ENCODE data around the gene WRAP53. TPM values are rescaled to one million over a fixed set of nuclear protein-coding genes. Genes with fewer than 3 reads are reported as not detected.
A peak's percentile ranks its signal among the peaks of the same experiment; 100 is the strongest.

Gene WRAP53
- total and polyA plus RNA-seq, 10 of the 15 experiments (the other 5 are each of a cell fraction or from before 2014, with no cell fraction given): 1.9 to 42.0 (median 21.9) TPM

DNA sequence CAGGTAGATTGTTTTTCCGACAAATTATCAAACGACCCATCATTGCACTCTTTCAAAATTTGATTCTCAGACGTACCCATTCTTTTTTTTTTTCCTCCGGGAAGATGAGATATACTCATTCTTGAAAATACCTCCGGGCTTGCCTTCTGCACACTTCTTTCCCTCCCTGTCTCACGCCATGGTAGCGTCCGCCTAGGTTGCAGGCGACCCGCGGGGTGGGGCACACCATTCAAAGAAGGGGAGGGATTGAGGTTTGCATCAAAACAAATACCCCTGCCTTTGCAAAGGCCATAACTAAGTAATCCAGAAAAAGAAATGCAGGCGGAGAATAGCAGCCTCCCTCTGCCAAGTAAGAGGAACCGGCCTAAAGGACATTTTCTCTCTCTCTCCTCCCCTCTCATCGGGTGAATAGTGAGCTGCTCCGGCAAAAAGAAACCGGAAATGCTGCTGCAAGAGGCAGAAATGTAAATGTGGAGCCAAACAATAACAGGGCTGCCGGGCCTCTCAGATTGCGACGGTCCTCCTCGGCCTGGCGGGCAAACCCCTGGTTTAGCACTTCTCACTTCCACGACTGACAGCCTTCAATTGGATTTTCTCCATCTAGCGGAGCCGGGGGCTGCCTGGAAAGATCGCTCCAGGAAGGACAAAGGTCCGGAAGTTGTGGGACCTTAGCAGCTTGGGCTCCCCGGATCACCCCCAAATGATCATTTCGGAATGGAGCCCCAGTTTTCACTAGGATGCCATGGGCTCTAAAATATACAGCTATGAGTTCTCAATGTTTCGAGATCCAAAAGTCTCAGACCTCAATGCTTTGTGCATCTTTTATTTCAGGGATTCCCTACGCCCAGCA, 1.8 kb upstream of the WRAP53 start (continued):
- TF ChIP-seq BMI1 (IDR thresholded peaks at IDR 0.05; ENCODE audit: borderline replicate concordance) (no peak), RAD51 (IDR thresholded peaks at IDR 0.05) (no peak), STAT3 (IDR thresholded peaks at IDR 0.05; ENCODE audit: low read depth, low read length) (0 out of 2 replicates have a peak, but pooled peaks have one; percentile 46), RAD21 (IDR thresholded peaks at IDR 0.05; ENCODE audit: insufficient read depth, low read depth, low read length) (no peak), NFYB (IDR thresholded peaks at IDR 0.05; ENCODE audit: insufficient read depth, low read depth, low read length) (no peak), EGR1 (IDR thresholded peaks at IDR 0.05; ENCODE audit: borderline replicate concordance in 1 of 2, low read depth in 2 of 2, low read length in 2 of 2) (no peak), EED (IDR thresholded peaks at IDR 0.05; ENCODE audit: low read depth) (no peak), RUNX3 (IDR thresholded peaks at IDR 0.05; ENCODE audit: low read length) (peak; percentile 36; the same call in 1 of the 2 replicates), BCL11A (IDR thresholded peaks at IDR 0.05; ENCODE audit: low read depth, low read length) (no peak), RFX5 (IDR thresholded peaks at IDR 0.05; ENCODE audit: low read depth, low read length) (no peak), CBX3 (IDR thresholded peaks at IDR 0.05; ENCODE audit: borderline replicate concordance, low read depth) (no peak), POU2F2 (IDR thresholded peaks at IDR 0.05; ENCODE audit: borderline replicate concordance, low read depth, low read length) (peak; percentile 96)
- TF ChIP-seq, protein P1, sequence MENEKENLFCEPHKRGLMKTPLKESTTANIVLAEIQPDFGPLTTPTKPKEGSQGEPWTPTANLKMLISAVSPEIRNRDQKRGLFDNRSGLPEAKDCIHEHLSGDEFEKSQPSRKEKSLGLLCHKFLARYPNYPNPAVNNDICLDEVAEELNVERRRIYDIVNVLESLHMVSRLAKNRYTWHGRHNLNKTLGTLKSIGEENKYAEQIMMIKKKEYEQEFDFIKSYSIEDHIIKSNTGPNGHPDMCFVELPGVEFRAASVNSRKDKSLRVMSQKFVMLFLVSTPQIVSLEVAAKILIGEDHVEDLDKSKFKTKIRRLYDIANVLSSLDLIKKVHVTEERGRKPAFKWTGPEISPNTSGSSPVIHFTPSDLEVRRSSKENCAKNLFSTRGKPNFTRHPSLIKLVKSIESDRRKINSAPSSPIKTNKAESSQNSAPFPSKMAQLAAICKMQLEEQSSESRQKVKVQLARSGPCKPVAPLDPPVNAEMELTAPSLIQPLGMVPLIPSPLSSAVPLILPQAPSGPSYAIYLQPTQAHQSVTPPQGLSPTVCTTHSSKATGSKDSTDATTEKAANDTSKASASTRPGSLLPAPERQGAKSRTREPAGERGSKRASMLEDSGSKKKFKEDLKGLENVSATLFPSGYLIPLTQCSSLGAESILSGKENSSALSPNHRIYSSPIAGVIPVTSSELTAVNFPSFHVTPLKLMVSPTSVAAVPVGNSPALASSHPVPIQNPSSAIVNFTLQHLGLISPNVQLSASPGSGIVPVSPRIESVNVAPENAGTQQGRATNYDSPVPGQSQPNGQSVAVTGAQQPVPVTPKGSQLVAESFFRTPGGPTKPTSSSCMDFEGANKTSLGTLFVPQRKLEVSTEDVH (IDR thresholded peaks at IDR 0.05; ENCODE audit: low read depth, partially characterized antibody): no peak
- TF ChIP-seq, protein P2, sequence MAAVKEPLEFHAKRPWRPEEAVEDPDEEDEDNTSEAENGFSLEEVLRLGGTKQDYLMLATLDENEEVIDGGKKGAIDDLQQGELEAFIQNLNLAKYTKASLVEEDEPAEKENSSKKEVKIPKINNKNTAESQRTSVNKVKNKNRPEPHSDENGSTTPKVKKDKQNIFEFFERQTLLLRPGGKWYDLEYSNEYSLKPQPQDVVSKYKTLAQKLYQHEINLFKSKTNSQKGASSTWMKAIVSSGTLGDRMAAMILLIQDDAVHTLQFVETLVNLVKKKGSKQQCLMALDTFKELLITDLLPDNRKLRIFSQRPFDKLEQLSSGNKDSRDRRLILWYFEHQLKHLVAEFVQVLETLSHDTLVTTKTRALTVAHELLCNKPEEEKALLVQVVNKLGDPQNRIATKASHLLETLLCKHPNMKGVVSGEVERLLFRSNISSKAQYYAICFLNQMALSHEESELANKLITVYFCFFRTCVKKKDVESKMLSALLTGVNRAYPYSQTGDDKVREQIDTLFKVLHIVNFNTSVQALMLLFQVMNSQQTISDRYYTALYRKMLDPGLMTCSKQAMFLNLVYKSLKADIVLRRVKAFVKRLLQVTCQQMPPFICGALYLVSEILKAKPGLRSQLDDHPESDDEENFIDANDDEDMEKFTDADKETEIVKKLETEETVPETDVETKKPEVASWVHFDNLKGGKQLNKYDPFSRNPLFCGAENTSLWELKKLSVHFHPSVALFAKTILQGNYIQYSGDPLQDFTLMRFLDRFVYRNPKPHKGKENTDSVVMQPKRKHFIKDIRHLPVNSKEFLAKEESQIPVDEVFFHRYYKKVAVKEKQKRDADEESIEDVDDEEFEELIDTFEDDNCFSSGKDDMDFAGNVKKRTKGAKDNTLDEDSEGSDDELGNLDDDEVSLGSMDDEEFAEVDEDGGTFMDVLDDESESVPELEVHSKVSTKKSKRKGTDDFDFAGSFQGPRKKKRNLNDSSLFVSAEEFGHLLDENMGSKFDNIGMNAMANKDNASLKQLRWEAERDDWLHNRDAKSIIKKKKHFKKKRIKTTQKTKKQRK (IDR thresholded peaks at IDR 0.05; ENCODE audit: low read depth, low read length): no peak
- TF ChIP-seq, protein P3, sequence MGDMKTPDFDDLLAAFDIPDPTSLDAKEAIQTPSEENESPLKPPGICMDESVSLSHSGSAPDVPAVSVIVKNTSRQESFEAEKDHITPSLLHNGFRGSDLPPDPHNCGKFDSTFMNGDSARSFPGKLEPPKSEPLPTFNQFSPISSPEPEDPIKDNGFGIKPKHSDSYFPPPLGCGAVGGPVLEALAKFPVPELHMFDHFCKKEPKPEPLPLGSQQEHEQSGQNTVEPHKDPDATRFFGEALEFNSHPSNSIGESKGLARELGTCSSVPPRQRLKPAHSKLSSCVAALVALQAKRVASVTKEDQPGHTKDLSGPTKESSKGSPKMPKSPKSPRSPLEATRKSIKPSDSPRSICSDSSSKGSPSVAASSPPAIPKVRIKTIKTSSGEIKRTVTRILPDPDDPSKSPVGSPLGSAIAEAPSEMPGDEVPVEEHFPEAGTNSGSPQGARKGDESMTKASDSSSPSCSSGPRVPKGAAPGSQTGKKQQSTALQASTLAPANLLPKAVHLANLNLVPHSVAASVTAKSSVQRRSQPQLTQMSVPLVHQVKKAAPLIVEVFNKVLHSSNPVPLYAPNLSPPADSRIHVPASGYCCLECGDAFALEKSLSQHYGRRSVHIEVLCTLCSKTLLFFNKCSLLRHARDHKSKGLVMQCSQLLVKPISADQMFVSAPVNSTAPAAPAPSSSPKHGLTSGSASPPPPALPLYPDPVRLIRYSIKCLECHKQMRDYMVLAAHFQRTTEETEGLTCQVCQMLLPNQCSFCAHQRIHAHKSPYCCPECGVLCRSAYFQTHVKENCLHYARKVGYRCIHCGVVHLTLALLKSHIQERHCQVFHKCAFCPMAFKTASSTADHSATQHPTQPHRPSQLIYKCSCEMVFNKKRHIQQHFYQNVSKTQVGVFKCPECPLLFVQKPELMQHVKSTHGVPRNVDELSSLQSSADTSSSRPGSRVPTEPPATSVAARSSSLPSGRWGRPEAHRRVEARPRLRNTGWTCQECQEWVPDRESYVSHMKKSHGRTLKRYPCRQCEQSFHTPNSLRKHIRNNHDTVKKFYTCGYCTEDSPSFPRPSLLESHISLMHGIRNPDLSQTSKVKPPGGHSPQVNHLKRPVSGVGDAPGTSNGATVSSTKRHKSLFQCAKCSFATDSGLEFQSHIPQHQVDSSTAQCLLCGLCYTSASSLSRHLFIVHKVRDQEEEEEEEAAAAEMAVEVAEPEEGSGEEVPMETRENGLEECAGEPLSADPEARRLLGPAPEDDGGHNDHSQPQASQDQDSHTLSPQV (IDR thresholded peaks at IDR 0.05): no peak
- TF ChIP-seq, protein P4, sequence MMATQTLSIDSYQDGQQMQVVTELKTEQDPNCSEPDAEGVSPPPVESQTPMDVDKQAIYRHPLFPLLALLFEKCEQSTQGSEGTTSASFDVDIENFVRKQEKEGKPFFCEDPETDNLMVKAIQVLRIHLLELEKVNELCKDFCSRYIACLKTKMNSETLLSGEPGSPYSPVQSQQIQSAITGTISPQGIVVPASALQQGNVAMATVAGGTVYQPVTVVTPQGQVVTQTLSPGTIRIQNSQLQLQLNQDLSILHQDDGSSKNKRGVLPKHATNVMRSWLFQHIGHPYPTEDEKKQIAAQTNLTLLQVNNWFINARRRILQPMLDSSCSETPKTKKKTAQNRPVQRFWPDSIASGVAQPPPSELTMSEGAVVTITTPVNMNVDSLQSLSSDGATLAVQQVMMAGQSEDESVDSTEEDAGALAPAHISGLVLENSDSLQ (IDR thresholded peaks at IDR 0.05): no peak
